ENCODE data around the gene DNAH17.
A peak's percentile ranks its signal among the peaks of the same experiment; 100 is the strongest.

The DNAH17 gene

GRCh38 chr17:78428025-78428575, 149.1 kb downstream of the DNAH17 start:
- no peak for DNase-seq

GRCh38 chr17:78427140-78427539, 150.1 kb downstream of the DNAH17 start:
- no peak for DNase-seq

- no peak for DNase-seq
These were observed 150.8 kb downstream of the DNAH17 start for GRCh38 chr17:78426293-78426879.

DNA sequence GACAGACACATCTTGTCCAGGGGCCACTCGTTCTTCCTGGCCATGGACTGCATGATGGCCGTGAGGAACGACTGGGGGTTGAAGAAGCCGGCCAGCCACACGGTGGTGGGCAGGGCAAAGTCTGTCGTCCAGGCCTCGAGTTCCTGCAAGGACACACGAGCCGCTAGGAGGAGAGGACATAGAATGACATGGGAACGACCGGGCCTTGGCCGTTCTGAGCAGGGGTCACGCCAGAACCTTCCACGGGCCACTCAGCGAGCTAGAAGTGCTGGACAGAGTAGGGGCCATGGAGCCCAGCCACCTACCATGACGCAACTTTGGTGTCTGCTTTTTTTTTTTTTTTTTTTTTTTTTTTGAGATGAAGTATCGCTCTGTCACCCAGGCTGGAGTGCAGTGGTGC, 151.8 kb downstream of the DNAH17 start:
- no peak for DNase-seq

DNA sequence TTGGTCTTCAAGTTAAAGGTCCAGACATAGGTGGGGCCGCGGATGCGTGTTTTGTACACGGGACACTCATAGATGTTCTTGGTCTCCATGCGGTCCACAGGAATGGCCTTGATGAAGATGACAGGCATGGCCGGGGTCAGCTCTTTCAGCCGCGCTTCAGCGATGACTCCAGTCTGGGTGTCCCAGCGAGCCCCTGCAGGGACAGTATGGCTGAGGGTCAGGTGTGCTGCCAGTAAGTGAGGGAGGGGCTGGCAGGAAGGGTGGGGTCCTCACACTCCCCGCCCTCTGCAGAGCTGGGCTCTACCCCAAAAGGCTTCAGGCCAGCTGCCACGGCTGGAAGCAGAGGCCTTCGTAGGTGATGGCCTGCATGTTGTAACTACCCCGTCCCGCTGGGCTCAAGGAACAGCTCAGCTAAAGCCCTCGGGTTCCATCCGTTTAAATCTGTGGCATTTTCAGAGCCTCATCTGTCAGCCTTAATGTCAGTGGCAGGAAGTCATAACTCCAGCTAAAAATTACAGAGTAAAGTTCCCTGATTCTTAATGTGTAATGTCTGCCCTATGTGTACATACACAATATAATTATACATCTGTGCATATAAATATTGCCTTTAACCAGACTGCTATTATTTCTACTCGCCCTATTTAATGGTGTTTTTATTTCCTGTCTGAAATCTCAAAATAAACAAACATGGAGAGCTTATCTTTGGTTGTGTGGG, 153.1 kb downstream of the DNAH17 start:
- DNase-seq, result no peak

- DNase-seq, result no peak
These were observed 154.2 kb downstream of the DNAH17 start for GRCh38 chr17:78422872-78423588.

DNA sequence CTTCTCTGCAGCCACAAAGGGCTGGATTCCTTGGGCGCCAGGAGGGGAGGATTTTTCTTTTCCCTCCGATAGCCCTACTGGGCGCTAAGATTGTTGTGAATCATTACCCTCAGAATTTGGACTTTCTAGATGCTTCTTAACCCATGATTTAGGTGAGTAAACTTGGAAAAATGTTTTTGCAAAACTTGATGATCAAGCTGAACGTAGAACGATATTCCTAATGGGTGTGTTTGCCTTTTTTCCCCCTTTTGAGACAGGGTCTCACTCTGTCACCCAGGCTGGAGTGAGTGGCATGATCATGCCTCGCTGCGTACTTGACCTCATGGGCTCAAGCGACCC, 155.0 kb downstream of the DNAH17 start:
- no peak for DNase-seq

GRCh38 chr17:78421534-78422266, 155.5 kb downstream of the DNAH17 start:
- DNase-seq, result peak; percentile 51

DNA sequence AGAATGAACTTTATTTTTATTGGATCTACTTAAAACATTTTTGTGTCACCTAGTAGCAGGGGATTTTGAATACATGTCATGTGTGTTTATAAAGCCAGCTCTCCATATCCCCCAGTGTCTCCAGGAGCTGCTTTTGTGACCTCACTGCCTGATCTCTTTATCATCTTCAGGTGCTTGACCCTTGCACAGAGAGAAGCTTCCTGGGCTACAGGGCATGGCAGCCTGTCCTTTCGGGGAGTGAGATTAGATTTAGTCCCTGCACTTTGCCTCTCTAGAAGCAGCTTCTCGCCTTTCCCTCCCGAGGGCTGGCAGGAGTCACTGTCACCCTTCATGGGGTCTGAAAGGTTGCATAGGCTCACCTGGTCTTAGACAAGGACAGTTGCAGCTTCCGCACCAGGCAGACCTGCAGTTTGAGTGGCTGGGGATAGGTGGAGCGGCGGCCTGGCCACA, 156.1 kb downstream of the DNAH17 start:
- DNase-seq, result no peak

- no peak for DNase-seq
These were observed 157.0 kb downstream of the DNAH17 start for GRCh38 chr17:78419970-78420815.

- no peak for DNase-seq
These were observed 158.7 kb downstream of the DNAH17 start for GRCh38 chr17:78418326-78419026.

GRCh38 chr17:78417531-78417909, 159.7 kb downstream of the DNAH17 start:
- no peak for DNase-seq

- no peak for DNase-seq
These were observed 160.2 kb downstream of the DNAH17 start for GRCh38 chr17:78416791-78417530.

- DNase-seq, result no peak
These were observed 161.1 kb downstream of the DNAH17 start for GRCh38 chr17:78415821-78416711.

DNA sequence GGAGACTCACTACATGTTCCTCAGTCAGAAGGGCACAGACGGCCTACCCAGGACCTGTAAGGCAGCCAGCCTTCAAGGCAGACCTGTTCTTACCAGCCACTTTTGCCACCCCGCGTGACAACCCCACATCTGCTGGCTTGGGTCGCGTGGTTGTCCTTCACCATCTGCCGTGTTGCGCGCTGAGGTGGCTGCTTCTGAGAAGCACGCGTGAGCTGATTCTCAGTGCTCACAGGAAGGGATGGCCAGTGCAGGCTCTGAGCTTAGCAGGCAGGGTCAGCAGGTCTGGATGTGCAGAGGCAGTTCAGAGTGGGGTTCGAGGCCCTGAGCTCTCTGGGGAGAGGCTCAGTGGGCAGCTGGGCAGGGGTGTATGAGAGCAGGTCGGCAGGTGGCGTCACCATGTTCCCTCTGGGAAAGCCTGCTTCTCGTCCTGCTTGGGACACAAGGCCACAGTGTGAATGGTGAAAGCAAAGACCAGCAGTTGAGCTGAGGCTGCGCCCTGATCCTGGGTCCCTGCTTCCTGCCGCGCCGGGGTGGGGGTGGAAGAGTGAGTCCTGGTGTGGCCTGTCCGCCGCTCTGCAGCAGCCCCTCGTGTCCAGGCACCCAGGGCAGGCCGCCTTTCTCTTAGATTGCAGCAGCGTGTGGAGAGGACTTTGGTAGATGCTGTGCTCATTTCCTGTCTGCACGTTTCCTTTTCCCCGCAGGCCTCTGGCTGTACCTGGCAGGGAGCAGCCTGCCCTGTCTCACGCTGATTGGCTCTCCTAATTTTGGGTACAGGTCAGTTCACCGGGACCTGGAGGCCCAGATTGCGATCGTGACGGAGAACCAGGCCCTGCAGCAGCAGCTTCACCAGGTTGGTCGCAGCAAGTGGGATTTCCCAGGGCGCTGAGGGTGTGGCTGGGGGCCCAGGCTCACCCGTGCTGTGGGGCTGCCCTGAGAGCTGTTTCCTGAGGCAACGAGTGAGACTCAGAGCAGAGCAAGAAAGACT, 162.7 kb downstream of the DNAH17 start:
- DNase-seq, result peak; percentile 42

DNA sequence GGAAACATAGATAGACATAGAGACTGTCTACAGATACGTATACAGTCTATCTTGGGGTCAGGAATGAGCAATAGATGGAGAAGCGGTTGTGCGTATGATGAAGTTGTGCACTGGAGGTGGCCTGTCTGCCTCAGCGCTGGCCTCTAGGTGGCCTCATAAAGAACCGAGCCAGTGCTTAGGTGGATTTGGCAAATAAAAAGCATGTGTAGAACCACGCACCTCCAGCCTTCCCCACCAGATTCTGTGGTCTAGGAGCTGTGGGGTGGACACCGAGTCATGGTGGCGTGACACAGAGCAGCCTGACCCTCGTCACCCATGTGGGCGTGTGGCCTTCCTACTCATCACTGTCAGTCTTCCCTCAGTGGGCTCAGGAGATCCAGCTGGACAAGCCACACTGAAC, 164.8 kb downstream of the DNAH17 start:
- DNase-seq, result no peak

GRCh38 chr17:78411241-78411857, 165.8 kb downstream of the DNAH17 start:
- no peak for DNase-seq
